Measurements from ENCODE around the gene FABP6. TPM values are rescaled to one million over a fixed set of nuclear protein-coding genes. Genes with fewer than 3 reads are reported as not detected.

FABP6 gene
- total RNA-seq, 1 experiment from 2014 or later, result not detected

- intact Hi-C loops (cut with micrococcal nuclease), result no loop called here
- no peak for ATAC-seq
- Histone ChIP-seq H3K9ac (ENCODE audit: low read length) (no peak overlapping the region), H3K4me1 (ENCODE audit: insufficient read depth, low read length) (peaks cover 10% of the 10 kb centered on the region), H3K9me2 (replicated peaks; ENCODE audit: low read length) (no peaks in the 10 kb centered on the region), H4K20me1 (ENCODE audit: low read length) (no peaks in the 10 kb centered on the region), H3K4me3 (ENCODE audit: low read length) (no peak overlapping the region), H3K4me2 (ENCODE audit: low read length) (no peak overlapping the region), H2AFZ (ENCODE audit: low read length) (no peak overlapping the region), H3K36me3 (ENCODE audit: low read depth, low read length) (no peaks in the 10 kb centered on the region), H3F3A (ENCODE audit: low read length, unreplicated experiment) (peaks cover 5% of the 10 kb centered on the region), H3K9me3 (ENCODE audit: low read length) (no peaks in the 10 kb centered on the region), H3K27me3 (ENCODE audit: low read length) (no peaks in the 10 kb centered on the region), H3K79me2 (ENCODE audit: low read length) (no peaks in the 10 kb centered on the region), H3K27ac (ENCODE audit: low read length) (no peak overlapping the region)
- no TSS peak for BruUV-seq (replicated peaks)
- POLR2A ChIA-PET (ENCODE audit: unreplicated experiment), result no interaction called here
- no peak for DNase-seq
- CTCF ChIA-PET, result no interaction called here
- TF ChIP-seq CTCF (conservative IDR thresholded peaks at IDR 0.05; ENCODE audit: low read depth, low read length) (no peak), EZH2phosphoT487 (IDR thresholded peaks at IDR 0.05; ENCODE audit: borderline replicate concordance, low read length) (no peak), EZH2 (IDR thresholded peaks at IDR 0.05; ENCODE audit: low read length, unreplicated experiment) (no peak)
Measured at GRCh38 chr5:160227012-160227411, 2.3 kb upstream of the FABP6 start.

- peak overlapping the region; percentile 30; the same call in 1 of the 2 replicates for H3K9ac ChIP-seq (ENCODE audit: low read length)
- no peak overlapping the region; the same call in 1 of the 2 replicates for H2AFZ ChIP-seq (ENCODE audit: low read length)
- H3K4me2 ChIP-seq (ENCODE audit: low read length), result peak overlapping the region; percentile 55
- H4K20me1 ChIP-seq (ENCODE audit: low read length), result no peaks in the 10 kb centered on the region
- intact Hi-C loops (cut with micrococcal nuclease), result no loop called here
- CTCF ChIA-PET, result no interaction called here
- H3F3A ChIP-seq (ENCODE audit: low read length, unreplicated experiment), result peaks cover 5% of the 10 kb centered on the region
- H3K27me3 ChIP-seq (ENCODE audit: low read length), result no peaks in the 10 kb centered on the region
- POLR2A ChIA-PET (ENCODE audit: unreplicated experiment), result no interaction called here
- H3K27ac ChIP-seq (ENCODE audit: low read length), result peak overlapping the region; percentile 86
- H3K9me3 ChIP-seq (ENCODE audit: low read length), result no peaks in the 10 kb centered on the region
- no peaks in the 10 kb centered on the region for H3K9me2 ChIP-seq (replicated peaks; ENCODE audit: low read length)
- peaks cover 10% of the 10 kb centered on the region for H3K4me1 ChIP-seq (ENCODE audit: insufficient read depth, low read length)
- TF ChIP-seq EZH2phosphoT487 (IDR thresholded peaks at IDR 0.05; ENCODE audit: borderline replicate concordance, low read length), result no peak
- TF ChIP-seq EZH2 (IDR thresholded peaks at IDR 0.05; ENCODE audit: low read length, unreplicated experiment), result no peak
- no TSS peak for BruUV-seq (replicated peaks)
- peak; percentile 85 for ATAC-seq
- H3K79me2 ChIP-seq (ENCODE audit: low read length), result no peaks in the 10 kb centered on the region
- H3K4me3 ChIP-seq (ENCODE audit: low read length), result no peak overlapping the region
- peak; percentile 93 for DNase-seq
- no peaks in the 10 kb centered on the region for H3K36me3 ChIP-seq (ENCODE audit: low read depth, low read length)
Measured at GRCh38 chr5:160230686-160231527, 1.6 kb downstream of the FABP6 start.

- Histone ChIP-seq H3K9me2 (replicated peaks; ENCODE audit: low read length) (no peaks in the 10 kb centered on the region), H3K27ac (ENCODE audit: low read length) (peak overlapping the region; percentile 86), H3K27me3 (ENCODE audit: low read length) (no peaks in the 10 kb centered on the region), H3K9me3 (ENCODE audit: low read length) (no peaks in the 10 kb centered on the region), H3K4me2 (ENCODE audit: low read length) (peak overlapping the region; percentile 55; the same call in 1 of the 2 replicates), H3K4me3 (ENCODE audit: low read length) (no peak overlapping the region), H3K79me2 (ENCODE audit: low read length) (no peaks in the 10 kb centered on the region), H2AFZ (ENCODE audit: low read length) (no peak overlapping the region), H3F3A (ENCODE audit: low read length, unreplicated experiment) (peaks cover 5% of the 10 kb centered on the region), H3K36me3 (ENCODE audit: low read depth, low read length) (no peaks in the 10 kb centered on the region), H3K4me1 (ENCODE audit: insufficient read depth, low read length) (peaks cover 10% of the 10 kb centered on the region), H4K20me1 (ENCODE audit: low read length) (no peaks in the 10 kb centered on the region), H3K9ac (ENCODE audit: low read length) (peak overlapping the region; percentile 24; the same call in 1 of the 2 replicates)
- POLR2A ChIA-PET (ENCODE audit: unreplicated experiment), result no interaction called here
- CTCF ChIA-PET, result no interaction called here
- no TSS peak for BruUV-seq (replicated peaks)
- intact Hi-C loops (cut with micrococcal nuclease), result no loop called here
- ATAC-seq (no peak), DNase-seq (no peak)
- TF ChIP-seq EZH2 (IDR thresholded peaks at IDR 0.05; ENCODE audit: low read length, unreplicated experiment) (no peak), CTCF (conservative IDR thresholded peaks at IDR 0.05; ENCODE audit: low read depth, low read length) (no peak), EZH2phosphoT487 (IDR thresholded peaks at IDR 0.05; ENCODE audit: borderline replicate concordance, low read length) (no peak)
Measured at GRCh38 chr5:160231783-160232342, 2.6 kb downstream of the FABP6 start.

Measured in PC-3 (cell line).